HG02938 (cell line): Measurements from ENCODE around the gene TYRO3.

Source experiments
- ATAC-seq: cut with Tn5 transposase; IDR thresholded peaks from one replicate; pipeline ENCODE4 v1.9.1; 2021; ENCODE audit warnings: mild to moderate bottlenecking, moderate library complexity; ENCODE audit not compliant: unreplicated experiment

The TYRO3 gene

DNA sequence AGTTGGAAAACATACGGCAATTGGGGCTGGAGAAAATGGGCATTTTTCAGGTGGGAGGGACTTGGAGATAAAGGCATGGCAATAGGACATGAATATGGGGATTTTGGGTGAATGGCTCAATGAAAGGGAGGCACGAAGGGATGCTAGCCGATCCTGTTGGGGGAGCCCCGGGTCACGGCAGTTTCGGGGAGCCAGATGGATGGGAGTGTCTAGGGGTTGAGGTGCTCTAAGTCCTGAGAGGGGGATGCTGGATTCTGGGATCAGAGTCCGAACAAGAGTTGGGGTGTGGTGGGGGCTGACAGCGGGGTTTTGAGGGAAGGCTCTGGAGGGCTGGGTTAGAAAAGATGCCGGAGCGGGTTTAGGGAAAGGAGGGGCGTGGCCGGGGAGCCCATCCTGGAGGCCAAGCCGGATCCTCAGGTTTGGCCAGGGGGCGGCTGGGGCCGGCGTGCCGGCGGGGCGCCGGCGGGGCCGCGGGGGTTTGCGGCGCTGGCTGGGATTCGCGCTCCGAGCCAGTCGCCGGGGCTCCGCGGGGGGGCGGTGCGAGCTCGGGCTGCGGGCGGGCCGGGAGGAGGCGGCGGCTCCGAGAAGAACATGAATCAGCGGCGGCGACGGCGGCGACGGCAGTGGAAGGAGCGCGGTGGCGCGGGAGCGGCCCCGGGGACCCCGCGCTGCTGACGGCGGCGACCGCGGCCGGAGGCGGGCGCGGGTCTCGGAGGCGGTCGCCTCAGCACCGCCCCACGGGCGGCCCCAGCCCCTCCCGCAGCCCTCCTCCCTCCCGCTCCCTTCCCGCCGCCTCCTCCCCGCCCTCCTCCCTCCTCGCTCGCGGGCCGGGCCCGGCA, at the start of gene TYRO3:
TSS of gene TYRO3 (plus strand) at position 813 of the 839 bp plus-strand sequence. CDS start 46 bp downstream, outside the sequence.
- ATAC-seq = no peak

DNA sequence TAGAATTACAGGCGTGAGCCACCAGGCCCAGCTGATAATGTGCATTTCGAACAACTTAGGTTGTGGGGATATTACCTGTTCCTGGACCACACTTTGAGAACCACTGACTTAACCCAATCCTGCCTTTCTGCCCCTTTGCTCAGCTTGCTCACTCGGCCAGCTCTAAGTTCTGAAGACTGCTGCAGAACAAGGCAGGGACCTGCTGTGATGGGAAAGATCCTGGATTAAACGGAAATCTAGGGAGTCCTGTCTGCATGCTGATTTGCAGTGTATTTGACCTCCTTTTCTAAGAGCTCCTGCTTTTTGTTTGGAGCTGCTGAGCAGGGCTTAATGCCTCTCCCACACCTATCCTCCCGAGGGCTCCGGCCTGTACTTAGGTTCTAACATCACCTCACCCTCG, 48.3 kb upstream of the TYRO3 start:
- no peak for ATAC-seq

DNA sequence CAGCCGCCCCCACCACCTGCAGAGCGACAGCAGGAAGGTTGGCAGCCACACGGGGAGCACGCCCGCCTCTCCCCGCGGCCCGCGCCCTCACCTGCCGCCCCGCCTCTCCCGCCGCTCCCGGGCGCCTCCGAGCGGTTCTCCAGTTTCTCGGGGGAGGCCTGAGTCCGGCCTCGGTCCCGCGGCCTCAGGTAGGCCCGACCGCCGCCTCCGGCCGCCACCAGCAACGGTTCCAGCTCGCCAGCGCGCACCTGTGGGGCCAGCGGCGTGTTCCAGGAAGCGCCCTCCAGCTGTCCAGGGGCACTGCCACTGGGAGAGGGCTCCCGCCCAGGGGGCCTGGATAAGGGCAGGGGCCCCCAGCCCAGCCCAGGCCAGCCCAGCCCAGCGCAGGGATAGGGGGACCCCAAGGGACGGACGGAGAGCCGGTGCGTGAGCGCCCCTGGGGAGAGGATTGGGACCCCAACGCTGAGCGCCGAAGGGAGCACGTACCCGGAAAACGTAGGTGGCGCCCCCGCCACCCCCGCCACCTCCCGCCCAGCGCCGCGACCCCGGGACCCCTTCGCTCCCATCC, 47.6 kb upstream of the TYRO3 start:
- ATAC-seq = no peak

DNA sequence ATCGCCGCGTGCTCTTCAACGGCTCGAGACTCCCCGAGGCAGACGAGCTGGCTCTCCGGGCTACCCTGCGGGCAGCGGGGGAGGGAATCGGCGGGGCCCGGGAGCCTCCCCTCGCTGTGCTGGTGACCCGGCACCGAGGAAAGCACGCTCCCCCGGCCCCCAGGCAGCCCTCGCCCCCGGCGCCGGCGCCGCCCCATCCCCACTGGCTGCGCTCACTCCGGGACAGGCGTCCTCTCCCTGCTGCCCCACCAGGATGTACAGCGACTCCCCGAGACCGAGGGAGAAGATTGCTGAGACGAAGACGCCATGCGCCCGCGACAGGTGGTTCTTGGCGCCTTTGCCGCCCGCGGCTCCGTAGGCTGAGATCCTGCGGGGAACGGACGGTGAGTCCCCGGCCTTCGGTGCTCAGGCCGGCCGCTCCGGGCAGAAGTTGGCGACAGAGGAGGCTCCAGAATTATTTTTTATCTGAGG, 47.1 kb upstream of the TYRO3 start:
- no peak for ATAC-seq

DNA sequence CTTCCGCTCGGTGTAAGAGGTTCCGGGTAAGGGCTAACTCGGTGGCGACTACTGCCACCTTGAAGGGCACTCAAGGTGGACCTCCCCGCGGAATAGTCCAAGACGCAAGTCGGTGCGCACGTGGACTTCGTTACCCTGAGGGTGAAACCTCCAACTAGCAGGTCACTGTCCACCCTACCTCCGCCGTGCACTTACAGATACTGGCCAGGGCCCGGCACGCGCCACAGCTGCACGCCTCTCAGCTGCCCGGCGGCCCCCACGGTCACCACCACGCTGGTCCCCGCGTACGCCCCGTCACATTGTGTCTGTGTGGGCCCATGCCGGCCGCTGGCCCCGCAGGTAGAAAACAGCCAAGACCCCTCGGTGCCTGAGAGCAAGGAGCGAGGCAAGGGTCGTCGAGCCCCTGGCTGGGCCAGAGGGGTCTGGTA, 46.5 kb upstream of the TYRO3 start:
- no peak for ATAC-seq

GRCh38 chr15:41512940-41513505, 46.0 kb upstream of the TYRO3 start:
- no peak for ATAC-seq

GRCh38 chr15:41513506-41514227, 45.3 kb upstream of the TYRO3 start, which contains the start of gene LTK:
Gene LTK, minus strand, starts transcription at chr15:41513827. Its CDS starts 118 bp downstream, at chr15:41513709.
- ATAC-seq = no peak

- no peak for ATAC-seq
Observed at GRCh38 chr15:41517895-41518449, 41.0 kb upstream of the TYRO3 start.

- no peak for ATAC-seq
Observed at GRCh38 chr15:41520636-41521035, 38.4 kb upstream of the TYRO3 start.

DNA sequence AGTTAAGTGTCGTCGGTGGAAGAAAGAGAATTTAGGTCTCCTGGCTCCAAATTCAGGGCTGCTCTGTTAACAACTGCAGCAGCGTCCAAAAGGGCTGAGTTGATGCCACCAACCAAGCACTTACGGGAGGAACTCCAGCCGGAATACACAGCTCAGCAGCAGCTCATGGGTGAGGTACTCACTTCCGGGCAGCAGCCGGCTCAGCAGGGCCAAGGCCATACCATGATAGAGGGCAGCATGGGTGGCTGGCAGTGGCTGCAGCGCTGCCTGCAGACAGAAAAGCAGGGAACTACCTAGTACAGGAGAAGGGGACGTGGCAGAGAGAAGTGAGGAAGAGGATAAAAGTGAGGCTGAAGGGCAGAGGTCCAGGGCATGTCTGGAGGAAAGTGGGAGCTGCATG, 37.4 kb upstream of the TYRO3 start:
- ATAC-seq = no peak

- no peak for ATAC-seq
Observed at GRCh38 chr15:41523097-41523496, 35.9 kb upstream of the TYRO3 start.

DNA sequence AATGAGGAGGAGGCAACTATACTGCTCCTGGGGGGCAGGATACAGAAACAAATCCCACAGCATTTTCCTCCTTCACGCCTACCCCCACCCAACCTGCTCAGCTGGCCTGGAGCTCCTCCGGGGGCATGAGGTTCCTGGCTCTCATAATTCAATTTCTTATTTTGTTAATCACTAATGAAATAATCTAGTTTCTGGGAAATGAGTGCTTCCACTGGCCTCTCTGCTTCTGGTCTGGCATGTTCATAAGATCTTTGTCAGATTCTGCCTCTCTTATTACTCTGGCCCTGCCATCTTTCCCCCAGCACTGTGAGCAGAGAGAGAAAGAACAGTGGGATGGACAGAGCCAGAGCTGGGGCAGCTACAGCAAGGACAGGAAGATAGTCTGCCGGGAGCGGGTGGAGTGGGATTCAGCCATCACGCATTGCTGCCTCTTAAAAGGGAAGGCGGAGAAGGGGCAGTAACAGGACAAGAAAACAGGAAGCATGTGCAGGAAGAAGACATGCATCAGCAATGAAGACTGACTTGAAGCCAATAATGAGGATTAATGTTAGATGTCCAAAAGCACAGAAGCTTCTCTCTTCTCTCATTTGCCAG, 28.6 kb upstream of the TYRO3 start:
- no peak for ATAC-seq

GRCh38 chr15:41535544-41535943, 23.5 kb upstream of the TYRO3 start:
- no peak for ATAC-seq

GRCh38 chr15:41536866-41537265, 22.1 kb upstream of the TYRO3 start:
- ATAC-seq = no peak

DNA sequence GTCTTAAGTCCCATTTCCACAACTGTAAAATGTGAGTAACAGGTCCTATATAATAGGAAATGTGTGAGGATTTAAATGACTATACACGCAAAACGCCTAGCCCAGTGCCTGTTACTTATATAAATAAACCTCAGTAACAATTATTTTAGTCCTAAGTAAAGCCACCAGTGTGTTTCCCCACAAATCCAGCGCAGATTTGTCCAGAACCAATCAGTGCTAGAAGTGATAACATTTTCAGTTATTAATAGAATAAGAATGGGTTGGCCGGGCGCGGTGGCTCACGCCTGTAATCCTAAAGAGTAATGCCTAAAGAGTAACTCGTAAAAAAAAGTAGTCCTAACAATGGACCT, 15.5 kb upstream of the TYRO3 start:
- ATAC-seq = no peak

DNA sequence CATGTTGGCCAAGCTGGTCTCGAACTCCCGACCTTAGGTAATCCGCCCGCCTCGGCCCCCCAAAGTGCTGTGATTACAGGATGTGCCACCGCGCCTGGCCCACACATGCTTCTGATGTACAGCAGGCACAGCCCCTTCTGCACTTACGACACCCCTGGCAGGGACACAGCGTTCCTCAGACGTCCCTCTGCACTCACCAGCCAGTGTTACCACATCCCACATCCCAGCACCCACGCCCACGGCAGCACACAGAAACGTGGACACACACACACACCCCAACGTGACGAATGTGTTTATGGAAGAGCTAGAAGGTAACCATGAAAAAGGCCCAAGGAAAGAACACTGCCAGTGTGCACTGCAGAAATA, 14.4 kb upstream of the TYRO3 start:
- no peak for ATAC-seq

GRCh38 chr15:41545218-41545617, 13.8 kb upstream of the TYRO3 start:
- ATAC-seq = no peak

DNA sequence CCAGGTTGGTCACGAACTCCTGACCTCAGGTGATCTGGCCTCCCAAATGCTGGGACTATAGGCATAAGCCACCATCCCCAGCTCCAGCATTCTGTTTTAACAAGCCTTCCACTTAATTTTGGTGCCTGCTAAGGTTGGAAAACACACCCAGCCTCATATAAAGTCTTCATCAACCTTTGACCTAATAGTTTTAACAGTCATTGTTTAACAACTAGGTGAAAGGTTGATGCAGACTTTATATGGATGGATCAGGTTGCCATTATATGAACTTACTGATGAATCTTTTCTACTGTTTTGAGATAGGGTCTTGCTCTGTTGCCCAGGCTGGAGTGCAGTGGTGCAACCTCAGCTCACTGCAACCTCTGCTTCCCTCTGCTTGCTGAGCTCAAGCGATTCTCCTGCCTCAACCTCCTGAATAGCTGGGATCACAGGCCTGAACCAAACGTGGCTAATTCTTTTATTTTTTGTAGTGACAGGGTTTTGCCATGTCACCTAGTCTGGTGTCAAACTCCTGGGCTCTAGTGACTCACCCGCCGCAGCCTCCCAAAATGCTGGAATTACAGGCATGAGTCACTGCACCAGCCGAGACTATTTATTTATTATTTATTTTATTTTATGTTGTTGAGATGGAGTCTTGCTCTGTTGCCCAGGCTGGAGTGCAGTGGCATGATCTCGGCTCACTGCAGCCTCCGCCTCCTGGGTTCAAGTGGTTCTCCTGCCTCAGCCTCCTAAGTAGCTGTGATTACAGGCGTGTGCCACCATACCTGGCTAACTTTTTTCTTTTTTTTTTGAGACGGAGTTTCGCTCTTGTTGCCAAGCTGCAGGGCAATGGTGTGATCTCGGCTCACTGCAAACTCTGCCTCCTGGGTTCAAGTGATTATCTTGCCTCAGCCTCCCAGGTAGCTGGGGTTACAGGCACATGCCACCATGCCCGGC, 11.9 kb upstream of the TYRO3 start:
- no peak for ATAC-seq

GRCh38 chr15:41550066-41550775, 8.8 kb upstream of the TYRO3 start:
- ATAC-seq = no peak
